NT2/D1 (cell line): ENCODE data around the gene CLSTN2.

Experiments
- DNase-seq: peaks from one replicate; pipeline ENCODE4 v3.0.0-alpha.2; 2011; ENCODE audit warnings: low read depth, low spot score
- H3K27me3 ChIP-seq: 2 replicates; pipeline ENCODE4 v1.6.0; 2011; ENCODE audit warnings: mild to moderate bottlenecking; ENCODE audit not compliant: insufficient read length, insufficient read depth
- H3K36me3 ChIP-seq: 2 replicates; pipeline ENCODE4 v1.6.1; 2011; ENCODE audit warnings: mild to moderate bottlenecking, low read length, mixed read lengths; ENCODE audit not compliant: insufficient read depth, insufficient read length
- H3K4me1 ChIP-seq: 2 replicates; pipeline ENCODE4 v1.5.1; 2011; ENCODE audit not compliant: insufficient read depth, insufficient read length
- H3K4me3 ChIP-seq: 2 replicates; pipeline ENCODE4 v1.5.1; 2011; ENCODE audit warnings: low read depth; ENCODE audit not compliant: insufficient read length
- H3K9ac ChIP-seq: 2 replicates; pipeline ENCODE4 v1.6.0; 2011; ENCODE audit warnings: low read depth; ENCODE audit not compliant: insufficient read length
- H3K9me3 ChIP-seq: 2 replicates; pipeline ENCODE4 v1.5.1; 2011; ENCODE audit warnings: mild to moderate bottlenecking, low read length; ENCODE audit not compliant: insufficient read depth
- SUZ12 ChIP-seq: IDR thresholded peaks from 2 replicates; pipeline ENCODE4 v1.6.1; 2011; ENCODE audit not compliant: insufficient read length, insufficient read depth; ENCODE audit errors: extremely low read depth
- YY1 ChIP-seq: IDR thresholded peaks from 2 replicates; pipeline ENCODE4 v1.6.1; 2011; ENCODE audit not compliant: insufficient read length, insufficient read depth
- ZNF274 ChIP-seq: IDR thresholded peaks from 2 replicates; pipeline ENCODE4 v1.6.1; 2011; ENCODE audit warnings: mild to moderate bottlenecking, low read depth, low read length

Gene CLSTN2

GRCh38 chr3:140577911-140578310 lies 642.9 kb downstream of the CLSTN2 start:
- no peaks in the 10 kb centered on the region for H3K9me3 ChIP-seq

GRCh38 chr3:140579260-140579659 lies 644.3 kb downstream of the CLSTN2 start:
- H3K27me3 ChIP-seq = no peaks in the 10 kb centered on the region
- no peaks in the 10 kb centered on the region for H3K36me3 ChIP-seq
- H3K4me1 ChIP-seq = no peaks in the 10 kb centered on the region
- H3K4me3 ChIP-seq = no peak overlapping the region
- no peaks in the 10 kb centered on the region for H3K9me3 ChIP-seq
- TF ChIP-seq ZNF274 (no peak), YY1 (no peak), SUZ12 (no peak)
- no peak overlapping the region for H3K9ac ChIP-seq
- DNase-seq = no peak

More at GRCh38 chr3:140577911-140578310, 642.9 kb downstream of the CLSTN2 start:
- TF ChIP-seq ZNF274 (no peak), YY1 (no peak), SUZ12 (no peak)
- no peaks in the 10 kb centered on the region for H3K27me3 ChIP-seq
- DNase-seq = no peak
- no peaks in the 10 kb centered on the region for H3K36me3 ChIP-seq
- no peak overlapping the region for H3K4me3 ChIP-seq
- no peaks in the 10 kb centered on the region for H3K4me1 ChIP-seq
- H3K9ac ChIP-seq = no peak overlapping the region

GRCh38 chr3:140580746-140581145 lies 645.8 kb downstream of the CLSTN2 start:
- TF ChIP-seq YY1 (no peak), ZNF274 (no peak), SUZ12 (no peak)
- no peaks in the 10 kb centered on the region for H3K9me3 ChIP-seq
- H3K4me1 ChIP-seq = no peaks in the 10 kb centered on the region
- no peak overlapping the region for H3K4me3 ChIP-seq
- no peak overlapping the region for H3K9ac ChIP-seq
- no peaks in the 10 kb centered on the region for H3K27me3 ChIP-seq
- no peaks in the 10 kb centered on the region for H3K36me3 ChIP-seq
- DNase-seq = no peak

GRCh38 chr3:140584549-140584948 lies 649.6 kb downstream of the CLSTN2 start:
- DNase-seq = no peak
- H3K4me1 ChIP-seq = no peaks in the 10 kb centered on the region
- H3K9ac ChIP-seq = no peak overlapping the region
- no peak for TF ChIP-seq ZNF274
- no peak for TF ChIP-seq YY1
- TF ChIP-seq SUZ12 = no peak
- H3K27me3 ChIP-seq = no peaks in the 10 kb centered on the region
- H3K9me3 ChIP-seq = no peaks in the 10 kb centered on the region; the same call in 1 of the 2 replicates
- no peaks in the 10 kb centered on the region for H3K36me3 ChIP-seq
- H3K4me3 ChIP-seq = no peak overlapping the region

GRCh38 chr3:140585828-140586227 lies 650.8 kb downstream of the CLSTN2 start:
- Histone ChIP-seq H3K27me3 (no peaks in the 10 kb centered on the region), H3K36me3 (no peaks in the 10 kb centered on the region), H3K4me3 (no peak overlapping the region), H3K9me3 (no peaks in the 10 kb centered on the region; the same call in 1 of the 2 replicates), H3K4me1 (no peaks in the 10 kb centered on the region), H3K9ac (no peak overlapping the region)
- TF ChIP-seq SUZ12 (no peak), ZNF274 (no peak), YY1 (no peak)
- no peak for DNase-seq

GRCh38 chr3:140586311-140586710 lies 651.3 kb downstream of the CLSTN2 start:
- Histone ChIP-seq H3K9ac (no peak overlapping the region), H3K9me3 (no peaks in the 10 kb centered on the region; the same call in 1 of the 2 replicates), H3K27me3 (no peaks in the 10 kb centered on the region), H3K36me3 (no peaks in the 10 kb centered on the region), H3K4me1 (no peaks in the 10 kb centered on the region), H3K4me3 (no peak overlapping the region)
- no peak for DNase-seq
- TF ChIP-seq YY1 (no peak), ZNF274 (no peak), SUZ12 (no peak)

- DNase-seq = peak; percentile 33
- Histone ChIP-seq H3K4me1 (no peaks in the 10 kb centered on the region), H3K9ac (no peak overlapping the region)
Measured at GRCh38 chr3:140588558-140588957, 653.6 kb downstream of the CLSTN2 start.

GRCh38 chr3:140593766-140594165 lies 658.8 kb downstream of the CLSTN2 start:
- Histone ChIP-seq H3K4me1 (no peaks in the 10 kb centered on the region), H3K27me3 (no peaks in the 10 kb centered on the region), H3K9ac (no peak overlapping the region), H3K9me3 (no peaks in the 10 kb centered on the region), H3K36me3 (no peaks in the 10 kb centered on the region), H3K4me3 (no peak overlapping the region)
- DNase-seq = no peak
- TF ChIP-seq SUZ12 (no peak), YY1 (no peak), ZNF274 (no peak)

More at GRCh38 chr3:140588558-140588957, 653.6 kb downstream of the CLSTN2 start:
- no peaks in the 10 kb centered on the region for H3K27me3 ChIP-seq
- H3K4me3 ChIP-seq = no peak overlapping the region
- no peaks in the 10 kb centered on the region; the same call in 1 of the 2 replicates for H3K9me3 ChIP-seq
- TF ChIP-seq SUZ12 (no peak), YY1 (no peak), ZNF274 (no peak)
- H3K36me3 ChIP-seq = no peaks in the 10 kb centered on the region
